ENCODE results near the gene CYP26B1. TPM values are rescaled to one million over a fixed set of nuclear protein-coding genes. Genes with fewer than 3 reads are reported as not detected.

CYP26B1 gene
- total and polyA plus RNA-seq, 2 experiments from 2014 or later, result 3.9 to 6.5 TPM

GRCh38 chr2:72109904-72110303, 37.8 kb downstream of the CYP26B1 start:
- no peak overlapping the region for H3K27ac ChIP-seq
- H3K4me2 ChIP-seq, result no peak overlapping the region
- H2AFZ ChIP-seq, result no peak overlapping the region
- H3K4me3 ChIP-seq, result no peak overlapping the region
- TF ChIP-seq EZH2 (IDR thresholded peaks at IDR 0.05; ENCODE audit: borderline replicate concordance), result no peak
- no peaks in the 10 kb centered on the region for H3K27me3 ChIP-seq
- no peaks in the 10 kb centered on the region for H3K9me3 ChIP-seq (ENCODE audit: low read depth)
- no peaks in the 10 kb centered on the region for H3K4me1 ChIP-seq (ENCODE audit: insufficient read depth)
- H3K36me3 ChIP-seq (replicated peaks; ENCODE audit: insufficient read depth, low read depth), result no peaks in the 10 kb centered on the region
- no peaks in the 10 kb centered on the region for H3K9me2 ChIP-seq (replicated peaks; ENCODE audit: insufficient read depth)
- no peak for DNase-seq (ENCODE audit: low spot score)
- H3K79me2 ChIP-seq, result no peaks in the 10 kb centered on the region
- no peaks in the 10 kb centered on the region for H4K20me1 ChIP-seq (ENCODE audit: insufficient read depth, poor library complexity, severe bottlenecking)
- 85% methylated on average over 8 of the region's 8 CpGs for WGBS (ENCODE audit: low lambda C conversion rate, missing lambda C conversion rate)

- no peaks in the 10 kb centered on the region for H4K20me1 ChIP-seq (ENCODE audit: insufficient read depth, poor library complexity, severe bottlenecking)
- TF ChIP-seq EZH2phosphoT487 (IDR thresholded peaks at IDR 0.05; ENCODE audit: low read depth, severe bottlenecking, unreplicated experiment), result no peak
- TF ChIP-seq EZH2 (IDR thresholded peaks at IDR 0.05; ENCODE audit: borderline replicate concordance), result no peak
- TF ChIP-seq CTCF (IDR thresholded peaks at IDR 0.05; ENCODE audit: poor library complexity), result no peak
- H3K4me2 ChIP-seq, result no peak overlapping the region
- no peaks in the 10 kb centered on the region for H3K4me1 ChIP-seq (ENCODE audit: insufficient read depth)
- no peak for DNase-seq (ENCODE audit: low spot score)
- no peak overlapping the region for H2AFZ ChIP-seq
- no peaks in the 10 kb centered on the region for H3K27me3 ChIP-seq
- no peak overlapping the region for H3K4me3 ChIP-seq
- H3K27ac ChIP-seq, result no peak overlapping the region
- no peaks in the 10 kb centered on the region for H3K9me2 ChIP-seq (replicated peaks; ENCODE audit: insufficient read depth)
- no peaks in the 10 kb centered on the region for H3K36me3 ChIP-seq (replicated peaks; ENCODE audit: insufficient read depth, low read depth)
- H3K9me3 ChIP-seq (ENCODE audit: low read depth), result no peaks in the 10 kb centered on the region
- 83% methylated on average over 3 of the region's 3 CpGs for WGBS (ENCODE audit: low lambda C conversion rate, missing lambda C conversion rate)
- H3K79me2 ChIP-seq, result no peaks in the 10 kb centered on the region
Measured at GRCh38 chr2:72109291-72109690, 38.4 kb downstream of the CYP26B1 start.

DNA sequence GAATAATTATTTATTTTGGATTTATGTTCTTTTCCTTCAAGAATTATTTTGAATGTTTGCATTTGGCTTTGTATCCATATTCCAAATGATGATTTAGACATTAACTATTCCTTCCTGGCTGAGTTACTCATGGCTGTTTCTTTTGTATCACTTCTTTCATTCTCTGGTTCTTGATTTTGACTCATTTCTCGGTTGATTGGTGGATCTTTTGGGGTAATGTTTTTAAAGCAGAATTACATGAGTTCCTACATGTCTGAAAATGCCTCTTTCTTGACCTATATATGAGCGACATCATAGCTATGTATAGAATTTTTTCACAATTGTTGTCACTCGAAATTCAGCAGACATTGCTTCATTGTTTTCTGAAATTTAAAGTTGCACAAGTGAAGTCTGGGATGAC, 39.5 kb downstream of the CYP26B1 start:
- H3K4me2 ChIP-seq, result no peak overlapping the region
- 78% methylated on average over 3 of the region's 3 CpGs for WGBS (ENCODE audit: low lambda C conversion rate, missing lambda C conversion rate)

DNA sequence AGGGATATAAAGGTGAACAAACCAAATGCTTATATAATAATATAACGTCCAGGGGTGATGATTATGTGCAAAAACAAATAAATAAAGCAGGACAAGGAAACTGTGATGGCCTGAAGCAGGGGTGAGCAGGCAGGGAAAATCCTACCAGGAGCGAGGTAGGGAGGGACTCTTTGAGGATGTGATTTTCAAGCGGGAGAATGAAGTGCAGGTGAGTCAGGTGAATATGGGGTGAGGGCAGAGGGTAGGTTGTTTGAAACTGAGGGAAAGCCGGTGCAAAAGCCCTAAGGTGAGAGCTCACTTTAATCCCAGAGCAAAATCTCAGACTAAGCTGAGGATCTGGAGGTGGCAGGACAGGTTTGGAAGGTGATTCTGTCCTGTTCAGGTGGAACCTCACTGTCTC, 40.7 kb downstream of the CYP26B1 start:
- no peak for DNase-seq (ENCODE audit: low spot score)
- no peak overlapping the region for H3K4me3 ChIP-seq
- H3K9me3 ChIP-seq (ENCODE audit: low read depth), result no peaks in the 10 kb centered on the region
- no peak overlapping the region for H3K4me2 ChIP-seq
- TF ChIP-seq EZH2 (IDR thresholded peaks at IDR 0.05; ENCODE audit: borderline replicate concordance), result no peak
- TF ChIP-seq EZH2phosphoT487 (IDR thresholded peaks at IDR 0.05; ENCODE audit: low read depth, severe bottlenecking, unreplicated experiment), result no peak
- no peak for TF ChIP-seq CTCF (IDR thresholded peaks at IDR 0.05; ENCODE audit: poor library complexity)
- H2AFZ ChIP-seq, result no peak overlapping the region
- no peaks in the 10 kb centered on the region for H3K36me3 ChIP-seq (replicated peaks; ENCODE audit: insufficient read depth, low read depth)
- no peaks in the 10 kb centered on the region for H4K20me1 ChIP-seq (ENCODE audit: insufficient read depth, poor library complexity, severe bottlenecking)
- no peaks in the 10 kb centered on the region for H3K79me2 ChIP-seq
- WGBS (ENCODE audit: low lambda C conversion rate, missing lambda C conversion rate), result 69% methylated on average over 4 of the region's 4 CpGs
- no peak overlapping the region for H3K27ac ChIP-seq
- peaks cover 3% of the 10 kb centered on the region for H3K27me3 ChIP-seq
- H3K9me2 ChIP-seq (replicated peaks; ENCODE audit: insufficient read depth), result no peaks in the 10 kb centered on the region
- H3K4me1 ChIP-seq (ENCODE audit: insufficient read depth), result no peaks in the 10 kb centered on the region

More for the DNA sequence above, 39.5 kb downstream of the CYP26B1 start:
- no peaks in the 10 kb centered on the region for H4K20me1 ChIP-seq (ENCODE audit: insufficient read depth, poor library complexity, severe bottlenecking)
- no peak overlapping the region for H3K4me3 ChIP-seq
- TF ChIP-seq EZH2 (IDR thresholded peaks at IDR 0.05; ENCODE audit: borderline replicate concordance), result no peak
- no peak for TF ChIP-seq CTCF (IDR thresholded peaks at IDR 0.05; ENCODE audit: poor library complexity)
- TF ChIP-seq EZH2phosphoT487 (IDR thresholded peaks at IDR 0.05; ENCODE audit: low read depth, severe bottlenecking, unreplicated experiment), result no peak
- no peaks in the 10 kb centered on the region for H3K36me3 ChIP-seq (replicated peaks; ENCODE audit: insufficient read depth, low read depth)
- H3K27ac ChIP-seq, result no peak overlapping the region
- H3K27me3 ChIP-seq, result no peaks in the 10 kb centered on the region
- no peaks in the 10 kb centered on the region for H3K9me2 ChIP-seq (replicated peaks; ENCODE audit: insufficient read depth)
- H3K79me2 ChIP-seq, result no peaks in the 10 kb centered on the region
- no peak for DNase-seq (ENCODE audit: low spot score)
- no peaks in the 10 kb centered on the region for H3K4me1 ChIP-seq (ENCODE audit: insufficient read depth)
- H3K9me3 ChIP-seq (ENCODE audit: low read depth), result no peaks in the 10 kb centered on the region
- H2AFZ ChIP-seq, result no peak overlapping the region
